CD4-positive, CD25-positive, alpha-beta regulatory T cell (primary cell): Measurements from ENCODE around the gene APOL2. TPM values are rescaled to one million over a fixed set of nuclear protein-coding genes. Genes with fewer than 3 reads are reported as not detected.
"Not testable (repeated sequence)": the region's sequence is repeated elsewhere in the genome, so short reads cannot be mapped to it uniquely, and the experiment has no call there.

Experiments
- ATAC-seq, 2 donors: fragments of 150-1000 bp; cut with Tn5 transposase; one replicate each; pipeline ENCODE4 v1.10.0; 2021; ENCODE audit warnings: low read depth in 2 of 2, moderate number of reproducible peaks in 2 of 2, moderate library complexity in 1 of 2
- DNase-seq, 3 donors: peaks; one replicate each; pipeline versions ENCODE4 v3.0.0 to v3.0.0-alpha.2; 2012 to 2022; ENCODE audit warnings: mixed read lengths in 1 of 3
- H3K27ac ChIP-seq: one replicate; pipeline ENCODE4 v1.7.0; 2013; ENCODE audit warnings: mild to moderate bottlenecking, low read length; ENCODE audit not compliant: insufficient read depth, poor library complexity, severe bottlenecking
- H3K27me3 ChIP-seq: one replicate; pipeline ENCODE4 v1.7.0; 2013; ENCODE audit warnings: low read length; ENCODE audit not compliant: control insufficient read depth, insufficient read depth
- H3K36me3 ChIP-seq: one replicate; pipeline ENCODE4 v1.7.0; 2013; ENCODE audit warnings: mild to moderate bottlenecking, low read length, moderate library complexity; ENCODE audit not compliant: control insufficient read depth, insufficient read depth
- H3K4me1 ChIP-seq: 2 replicates; pipeline ENCODE4 v1.7.0; 2013; ENCODE audit warnings: mild to moderate bottlenecking, low read length; ENCODE audit not compliant: insufficient read depth, control insufficient read depth, poor library complexity, severe bottlenecking
- H3K4me3 ChIP-seq: one replicate; pipeline ENCODE4 v1.7.0; 2013; ENCODE audit warnings: low read depth, mild to moderate bottlenecking, low read length, moderate library complexity
- H3K9me3 ChIP-seq, 2 experiments: 1 replicate in 1 of 2; 2 replicates in 1 of 2; pipeline ENCODE4 v1.7.0; 2013; ENCODE audit warnings: low read length in 2 of 2, mild to moderate bottlenecking in 1 of 2, moderate library complexity in 1 of 2; ENCODE audit not compliant: control insufficient read depth in 2 of 2
- H3K27ac Mint-ChIP-seq, 3 donors: one replicate each; pipeline ENCODE4 v1.8.0; 2020 to 2022; ENCODE audit warnings: mild to moderate bottlenecking in 3 of 3, mixed read lengths in 3 of 3, moderate library complexity in 2 of 3
- H3K27me3 Mint-ChIP-seq: one replicate; pipeline ENCODE4 v1.8.0; 2022; ENCODE audit warnings: mild to moderate bottlenecking, mixed read lengths
- H3K36me3 Mint-ChIP-seq: one replicate; pipeline ENCODE4 v1.8.0; 2020; ENCODE audit warnings: mixed read lengths
- H3K4me1 Mint-ChIP-seq, 4 donors: one replicate each; pipeline ENCODE4 v1.8.0; 2020 to 2022; ENCODE audit warnings: mixed read lengths in 4 of 4, mild to moderate bottlenecking in 1 of 4
- H3K4me3 Mint-ChIP-seq, 4 donors: one replicate each; pipeline ENCODE4 v1.8.0; 2020 to 2022; ENCODE audit warnings: mild to moderate bottlenecking in 4 of 4, mixed read lengths in 4 of 4, moderate library complexity in 3 of 4
- H3K9me3 Mint-ChIP-seq, 7 donors: one replicate each; pipeline ENCODE4 v1.8.0; 2020 to 2022; ENCODE audit warnings: mixed read lengths in 7 of 7, mild to moderate bottlenecking in 3 of 7, moderate library complexity in 2 of 7
- polyA plus RNA-seq, 4 donors: library from polyadenylated mRNA; unstranded; fragments of 300-500 nt; fragmentation: Illumina TruSeq; gene quantifications; one replicate each; pipeline ENCODE4 v1.2.3, GENCODE V29; 2021
- total RNA-seq: library from RNA; stranded (reverse); gene quantifications from one replicate; pipeline ENCODE4 v1.2.3, GENCODE V29; 2022

Gene APOL2
- total and polyA plus RNA-seq, 5 donors from 2014 or later, result 18.8 to 69.7 (median 22.3) TPM

DNA sequence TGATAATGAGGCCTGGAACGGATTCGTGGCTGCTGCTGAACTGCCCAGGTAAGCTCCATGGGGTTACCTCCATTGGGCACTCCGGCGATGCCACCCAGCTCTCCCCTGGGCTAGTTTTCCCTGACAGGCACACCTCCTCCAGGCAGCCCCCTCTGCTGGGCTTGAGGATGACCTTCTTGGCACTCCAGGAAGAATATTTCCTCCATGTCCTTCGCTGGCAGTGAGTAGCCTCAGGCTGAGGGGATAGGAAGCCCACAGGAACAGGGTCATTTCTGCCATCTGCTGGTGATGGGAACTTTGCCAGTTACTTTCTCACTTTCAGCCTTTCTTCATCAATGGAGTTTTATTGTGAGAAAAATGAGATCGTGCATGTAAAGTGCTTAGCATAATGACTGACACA lies 22.3 kb upstream of the APOL2 start:
- not testable (repeated sequence) for H3K27me3 ChIP-seq, DNase-seq, H3K9me3 Mint-ChIP-seq, H3K27me3 Mint-ChIP-seq, H3K4me3 ChIP-seq, H3K27ac ChIP-seq, ATAC-seq, H3K9me3 ChIP-seq, H3K4me3 Mint-ChIP-seq
- H3K4me1 Mint-ChIP-seq, result peaks cover 7 to 25% (median 19%) of the 10 kb centered on the region in 4 donors
- peak overlapping the region in 1 of 3 donors; percentile 43 for H3K27ac Mint-ChIP-seq
- H3K36me3 ChIP-seq, result peaks cover 29% of the 10 kb centered on the region
- H3K36me3 Mint-ChIP-seq, result peaks cover 47% of the 10 kb centered on the region
- H3K4me1 ChIP-seq, result peaks cover 14% of the 10 kb centered on the region

DNA sequence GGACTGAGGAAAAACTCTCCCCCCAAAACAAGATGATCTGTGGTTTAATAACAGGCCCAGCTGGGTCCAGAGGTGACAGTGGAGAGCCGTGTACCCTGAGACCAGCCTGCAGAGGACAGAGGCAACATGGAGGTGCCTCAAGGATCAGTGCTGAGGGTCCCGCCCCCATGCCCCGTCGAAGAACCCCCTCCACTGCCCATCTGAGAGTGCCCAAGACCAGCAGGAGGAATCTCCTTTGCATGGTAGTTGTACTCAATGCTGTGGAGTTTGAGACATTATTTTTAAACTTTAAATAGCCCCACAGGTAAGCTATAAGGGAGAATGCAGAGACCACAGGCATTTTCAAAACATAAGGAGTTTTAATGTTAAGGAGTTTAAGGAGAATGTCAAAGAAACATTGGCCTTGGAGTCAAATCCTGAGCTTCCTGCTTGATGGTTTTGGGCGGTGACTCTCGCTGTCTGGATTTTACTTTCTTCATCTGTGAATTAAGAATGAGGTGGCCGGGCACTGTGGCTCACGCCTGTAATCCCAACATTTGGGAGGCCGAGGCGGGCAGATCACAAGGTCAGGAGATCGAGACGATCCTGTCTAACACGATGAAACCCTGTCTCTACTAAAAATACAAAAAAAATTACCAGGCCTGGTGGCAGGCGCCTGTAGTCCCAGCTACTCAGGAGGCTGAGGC lies 20.4 kb upstream of the APOL2 start:
- ATAC-seq (no peak), DNase-seq (no peak)
- H3K9me3 Mint-ChIP-seq, result no peaks in the 10 kb centered on the region
- no peaks in the 10 kb centered on the region for H3K27me3 Mint-ChIP-seq
- H3K4me1 ChIP-seq, result peaks cover 20% of the 10 kb centered on the region
- no peak overlapping the region for H3K27ac ChIP-seq
- no peak overlapping the region for H3K4me3 ChIP-seq
- peak overlapping the region in 1 of 4 donors; percentile 52 for H3K4me3 Mint-ChIP-seq
- H3K27me3 ChIP-seq, result no peaks in the 10 kb centered on the region
- peaks cover 16 to 41% (median 29%) of the 10 kb centered on the region in 4 donors for H3K4me1 Mint-ChIP-seq
- H3K9me3 ChIP-seq, result no peaks in the 10 kb centered on the region
- H3K36me3 Mint-ChIP-seq, result peaks cover 48% of the 10 kb centered on the region
- H3K27ac Mint-ChIP-seq, result peak overlapping the region in 1 of 3 donors; percentile 41
- H3K36me3 ChIP-seq, result peaks cover 18% of the 10 kb centered on the region

DNA sequence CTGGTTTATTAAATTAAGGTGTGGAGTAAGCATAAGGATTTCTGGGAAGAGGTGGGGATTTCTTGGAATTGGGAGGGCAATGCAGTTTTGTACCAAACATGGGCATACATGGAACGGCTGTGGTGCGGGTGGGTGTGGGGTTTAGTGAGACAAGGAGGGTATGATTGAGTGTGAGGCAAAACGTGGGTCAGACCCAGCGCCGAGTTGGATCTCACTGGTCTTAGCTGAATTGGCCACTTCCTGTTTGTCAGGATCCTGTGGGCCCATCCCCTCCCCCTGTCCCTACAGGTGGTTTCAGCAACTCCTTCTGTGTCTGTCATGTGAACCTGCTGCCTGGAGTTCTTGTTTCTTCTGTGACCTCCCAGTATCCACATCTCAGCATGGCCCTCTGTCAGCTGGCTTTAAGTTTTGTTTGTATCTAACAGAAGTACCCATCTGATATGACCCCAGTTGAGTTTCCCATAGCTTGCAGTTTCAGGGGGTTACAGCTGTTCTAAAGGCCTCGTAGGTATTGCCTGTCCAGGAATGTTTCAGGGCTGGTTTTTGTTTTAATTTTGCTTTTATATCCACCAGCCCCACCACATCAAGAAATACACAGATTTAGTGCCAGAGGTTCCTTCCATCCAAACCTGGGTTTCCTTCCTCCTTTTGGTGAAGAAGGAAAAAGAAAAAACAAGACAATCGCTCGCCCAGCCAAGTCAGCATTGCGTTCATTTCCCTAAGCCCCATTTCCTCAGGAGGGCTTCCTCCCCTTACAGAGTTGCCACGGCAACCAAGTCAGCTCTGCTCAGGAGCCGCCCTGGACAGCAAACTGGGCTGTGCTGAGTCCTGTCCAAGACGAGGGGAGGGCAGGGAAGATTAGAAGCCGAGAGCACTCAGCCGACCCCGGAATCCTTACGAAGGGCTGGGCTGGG lies 19.6 kb upstream of the APOL2 start:
- DNase-seq (peak in 1 of 3 donors; percentile 68), ATAC-seq (peak; percentile 26 to 32)
- no peaks in the 10 kb centered on the region for H3K9me3 ChIP-seq
- Mint-ChIP-seq H3K27ac (peak overlapping the region; percentile 57 to 88 (median 69)), H3K4me3 (peak overlapping the region in 3 of 4 donors; percentile 40 to 82 (median 60)), H3K9me3 (no peaks in the 10 kb centered on the region), H3K4me1 (peaks cover 16 to 48% (median 33%) of the 10 kb centered on the region in 4 donors), H3K27me3 (no peaks in the 10 kb centered on the region), H3K36me3 (peaks cover 52% of the 10 kb centered on the region)
- H3K27me3 ChIP-seq, result no peaks in the 10 kb centered on the region
- H3K36me3 ChIP-seq, result peaks cover 17% of the 10 kb centered on the region
- peak overlapping the region; percentile 50 for H3K27ac ChIP-seq
- H3K4me1 ChIP-seq, result peaks cover 28% of the 10 kb centered on the region
- peak overlapping the region; percentile 7 for H3K4me3 ChIP-seq

DNA sequence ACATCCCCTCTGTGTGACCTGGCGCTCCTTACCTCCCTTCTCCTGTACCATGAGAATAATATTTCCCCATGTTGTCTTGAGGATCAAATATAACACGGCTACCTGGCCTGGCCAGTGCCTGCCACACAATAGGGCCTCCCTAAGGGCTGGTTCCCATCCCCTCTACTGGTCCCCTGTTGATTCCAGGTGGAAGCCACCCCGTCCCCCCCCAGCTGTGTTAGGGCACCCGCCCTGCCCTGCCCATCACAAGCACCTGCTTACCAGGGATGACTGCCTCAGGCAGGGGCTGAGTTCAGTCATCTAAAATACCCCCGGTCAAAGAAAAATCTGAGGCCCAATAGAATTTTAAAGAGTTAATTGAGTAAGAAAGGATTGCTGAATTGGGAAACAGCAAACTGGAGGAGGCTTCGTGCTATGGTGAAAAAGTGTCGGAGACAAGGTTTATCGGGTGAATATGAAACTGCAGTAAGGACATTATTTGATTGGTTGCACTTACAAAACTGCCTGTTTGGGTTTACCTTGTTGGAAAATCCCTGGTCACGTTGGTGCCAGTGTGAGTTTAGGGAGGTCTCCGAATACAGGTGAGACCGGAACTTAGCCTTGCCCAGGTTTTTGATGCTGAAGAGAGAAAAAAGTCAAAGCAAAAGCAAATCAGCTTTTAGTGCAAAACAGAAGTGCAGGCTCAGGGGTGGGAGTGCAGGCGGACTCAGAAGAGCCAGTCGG lies 18.8 kb upstream of the APOL2 start:
- H3K27me3 Mint-ChIP-seq, result no peaks in the 10 kb centered on the region
- H3K36me3 Mint-ChIP-seq, result peaks cover 50% of the 10 kb centered on the region
- DNase-seq (no peak), ATAC-seq (no peak)
- no peaks in the 10 kb centered on the region for H3K27me3 ChIP-seq
- H3K9me3 Mint-ChIP-seq, result no peaks in the 10 kb centered on the region
- H3K27ac ChIP-seq, result peak overlapping the region; percentile 50
- H3K27ac Mint-ChIP-seq, result peak overlapping the region; percentile 69 to 88 (median 87)
- H3K4me3 Mint-ChIP-seq, result peak overlapping the region in 3 of 4 donors; percentile 40 to 86 (median 60)
- peaks cover 37% of the 10 kb centered on the region for H3K4me1 ChIP-seq
- peaks cover 16 to 56% (median 42%) of the 10 kb centered on the region in 4 donors for H3K4me1 Mint-ChIP-seq
- H3K4me3 ChIP-seq, result peak overlapping the region; percentile 7
- H3K36me3 ChIP-seq, result peaks cover 13% of the 10 kb centered on the region
- H3K9me3 ChIP-seq, result no peaks in the 10 kb centered on the region

DNA sequence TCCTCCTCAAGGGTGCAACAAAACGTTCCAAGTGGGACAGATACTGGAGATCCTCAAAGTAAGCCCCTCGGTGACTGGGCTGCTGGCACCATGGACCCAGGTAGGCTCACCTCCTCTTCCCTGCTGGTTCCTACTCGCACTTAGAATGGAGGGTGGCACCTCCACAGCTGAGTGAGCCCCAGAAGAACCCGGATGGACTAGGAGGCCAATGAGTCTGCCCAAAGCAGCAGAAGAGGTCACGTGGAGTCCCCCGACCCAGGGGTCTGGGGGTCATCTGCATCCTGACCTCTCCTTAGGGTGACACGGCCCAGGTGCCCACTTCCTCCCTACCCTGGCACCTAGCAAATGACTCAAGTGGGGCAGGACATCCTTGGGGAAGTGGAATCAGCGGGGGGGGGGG lies 18.0 kb upstream of the APOL2 start:
- H3K36me3 Mint-ChIP-seq, result peaks cover 50% of the 10 kb centered on the region
- peak overlapping the region in 1 of 3 donors; percentile 55 for H3K27ac Mint-ChIP-seq
- peaks cover 42% of the 10 kb centered on the region for H3K4me1 ChIP-seq
- no peaks in the 10 kb centered on the region for H3K27me3 ChIP-seq
- H3K27me3 Mint-ChIP-seq, result no peaks in the 10 kb centered on the region
- no peak overlapping the region for H3K4me3 ChIP-seq
- H3K36me3 ChIP-seq, result peaks cover 9% of the 10 kb centered on the region
- no peak overlapping the region for H3K27ac ChIP-seq
- H3K4me1 Mint-ChIP-seq, result peaks cover 16 to 64% (median 49%) of the 10 kb centered on the region in 4 donors
- ATAC-seq, result no peak
- H3K9me3 ChIP-seq, result no peaks in the 10 kb centered on the region
- H3K4me3 Mint-ChIP-seq, result peak overlapping the region in 1 of 4 donors; percentile 8
- no peak for DNase-seq
- H3K9me3 Mint-ChIP-seq, result peaks cover 0 to 2% (median 0%) of the 10 kb centered on the region in 7 donors

DNA sequence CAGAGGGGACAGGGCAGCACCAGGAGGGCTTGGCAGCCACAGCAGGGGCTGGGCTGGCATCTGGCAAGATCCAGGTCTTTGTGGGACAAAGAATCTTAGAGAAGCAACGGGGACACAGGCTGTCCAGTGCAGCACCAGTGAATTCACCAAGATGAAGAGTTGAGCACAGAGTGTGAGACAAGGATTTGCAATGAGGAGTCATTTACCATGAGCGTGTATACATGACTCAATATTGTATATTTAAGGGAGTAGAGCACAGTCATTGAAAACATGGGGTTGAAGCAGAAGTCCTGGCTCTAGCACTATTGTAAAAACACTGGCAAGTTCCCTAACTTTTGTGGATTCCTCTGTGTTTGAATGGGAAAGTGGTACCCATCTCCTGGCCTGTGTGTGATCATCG lies 17.2 kb upstream of the APOL2 start:
- Mint-ChIP-seq H3K4me3 (peak overlapping the region in 2 of 4 donors; percentile 66 to 68), H3K27ac (peak overlapping the region; percentile 14 to 89 (median 48)), H3K4me1 (peaks cover 16 to 70% (median 51%) of the 10 kb centered on the region in 4 donors), H3K9me3 (peaks cover 0 to 2% (median 0%) of the 10 kb centered on the region in 7 donors), H3K27me3 (no peaks in the 10 kb centered on the region), H3K36me3 (peaks cover 45% of the 10 kb centered on the region)
- H3K4me3 ChIP-seq, result peak overlapping the region; percentile 17
- no peaks in the 10 kb centered on the region for H3K27me3 ChIP-seq
- no peaks in the 10 kb centered on the region for H3K9me3 ChIP-seq
- no peak for ATAC-seq
- H3K27ac ChIP-seq, result no peak overlapping the region
- peaks cover 44% of the 10 kb centered on the region for H3K4me1 ChIP-seq
- DNase-seq, result no peak
- H3K36me3 ChIP-seq, result peaks cover 5% of the 10 kb centered on the region

DNA sequence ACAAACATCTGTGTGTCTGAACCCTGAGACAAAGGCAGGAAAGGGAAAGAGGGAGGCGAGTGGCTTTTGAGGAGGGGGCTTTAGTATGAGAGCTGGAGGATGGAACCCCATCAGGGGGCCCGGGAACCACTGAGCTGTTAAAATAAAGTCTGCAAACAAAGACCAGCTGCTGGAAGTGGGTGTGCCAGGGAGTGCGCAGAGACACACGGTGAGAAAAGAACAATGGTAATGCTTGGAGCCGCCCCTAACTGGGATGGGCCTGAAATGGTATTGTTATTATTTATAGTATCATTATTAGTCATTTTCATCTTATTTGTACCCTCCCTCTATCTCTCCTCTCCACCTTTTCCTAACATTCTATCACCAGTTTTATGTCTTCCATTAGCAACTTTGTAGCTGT lies 16.2 kb upstream of the APOL2 start:
- not testable (repeated sequence) for ATAC-seq, H3K36me3 ChIP-seq, H3K4me3 ChIP-seq, DNase-seq, H3K27me3 ChIP-seq, H3K27me3 Mint-ChIP-seq, H3K9me3 Mint-ChIP-seq, H3K27ac ChIP-seq, H3K9me3 ChIP-seq
- Mint-ChIP-seq H3K36me3 (peaks cover 37% of the 10 kb centered on the region), H3K27ac (peak overlapping the region; percentile 29 to 98 (median 48)), H3K4me3 (peak overlapping the region in 3 of 4 donors; percentile 57 to 68 (median 66)), H3K4me1 (peaks cover 16 to 70% (median 50%) of the 10 kb centered on the region in 4 donors)
- H3K4me1 ChIP-seq, result peaks cover 44% of the 10 kb centered on the region
